Subcutaneous adipose tissue (tissue), 4 donors: ENCODE results near the gene DTNBP1. TPM values are rescaled to one million over a fixed set of nuclear protein-coding genes. Genes with fewer than 3 reads are reported as not detected.

Source experiments
- CTCF ChIP-seq: fragments of 450-650 bp; IDR thresholded peaks from one replicate; pipeline ENCODE4 v1.5.1; 2016; ENCODE audit warnings: low read depth, mild to moderate bottlenecking, control low read depth, antibody characterized with exemption, moderate library complexity
- total RNA-seq, 4 donors: library from RNA; depleted of rRNA; stranded (reverse); fragments of >200 nt; gene quantifications; one replicate each; pipeline ENCODE4 v1.1.0, GENCODE V29; 2016

Gene DTNBP1
- total RNA-seq, 4 donors from 2014 or later, result 7.7 to 15.9 (median 12.5) TPM

GRCh38 chr6:15675536-15676220, 12.8 kb upstream of the DTNBP1 start:
- no peak for TF ChIP-seq CTCF

- no peak for TF ChIP-seq CTCF
These were observed 12.0 kb upstream of the DTNBP1 start for GRCh38 chr6:15674690-15675386.

GRCh38 chr6:15673666-15674065, 10.8 kb upstream of the DTNBP1 start:
- TF ChIP-seq CTCF, result no peak

DNA sequence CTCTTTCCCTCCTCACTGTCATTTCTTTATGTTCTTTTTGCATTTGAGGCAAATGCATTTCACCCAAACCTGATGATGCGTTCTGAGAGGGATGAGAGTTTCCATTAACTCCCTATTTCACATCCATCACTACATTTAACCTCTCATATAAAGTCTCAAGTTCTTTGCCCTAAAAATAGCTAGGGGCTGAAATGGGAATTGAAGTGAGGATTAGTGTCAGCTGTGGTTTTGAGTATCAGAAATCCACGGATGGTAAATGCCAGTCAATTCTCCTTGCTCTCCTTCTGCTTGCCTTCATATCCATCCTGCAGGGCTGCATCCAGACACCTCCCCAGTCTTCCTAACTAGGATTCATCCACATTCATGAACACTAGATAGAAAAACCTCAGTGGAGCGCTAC, 10.0 kb upstream of the DTNBP1 start:
- TF ChIP-seq CTCF, result no peak

DNA sequence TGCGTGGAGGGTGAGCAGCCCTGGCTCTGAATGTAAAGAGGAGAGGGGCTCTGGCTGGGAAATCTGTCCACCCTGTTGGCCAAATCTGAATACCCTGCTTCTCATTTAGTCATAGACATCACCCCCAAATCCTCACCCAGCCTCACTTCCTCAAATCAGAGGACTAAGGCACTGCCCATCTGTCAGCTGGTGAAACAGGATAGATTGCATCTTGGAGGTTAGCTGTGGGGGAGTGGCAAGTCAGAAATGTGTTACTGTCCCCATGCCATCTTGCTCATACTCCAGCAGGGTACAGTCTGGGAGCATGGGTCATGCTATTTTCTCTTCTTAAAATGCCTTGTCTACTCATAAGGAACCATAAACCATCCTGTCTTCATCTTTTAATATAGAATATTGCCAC, 9.5 kb upstream of the DTNBP1 start:
- no peak for TF ChIP-seq CTCF

DNA sequence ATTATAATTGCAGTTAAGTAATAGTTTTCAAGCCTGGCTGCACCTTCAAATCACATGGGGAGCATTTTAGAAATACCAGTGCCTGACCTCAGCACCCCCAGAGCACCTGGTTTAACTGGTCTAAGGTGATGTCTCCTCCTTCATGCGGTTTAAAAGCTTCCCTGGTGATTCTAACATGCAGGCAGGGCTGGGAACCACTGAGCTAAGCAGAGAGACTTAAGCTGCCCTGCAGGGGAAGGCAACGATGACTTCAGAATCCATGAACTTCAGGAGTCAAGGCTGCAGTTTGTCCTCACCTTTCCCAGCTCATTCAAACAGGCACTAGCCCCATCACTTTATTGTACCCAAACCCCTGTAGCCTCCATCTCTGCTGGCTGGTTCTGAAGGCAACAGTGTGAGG, 6.1 kb upstream of the DTNBP1 start:
- no peak for TF ChIP-seq CTCF

- TF ChIP-seq CTCF, result no peak
These were observed 2.4 kb upstream of the DTNBP1 start for GRCh38 chr6:15665237-15665636.
